ENCODE measurements around the gene ACACA. TPM values are rescaled to one million over a fixed set of nuclear protein-coding genes. Genes with fewer than 3 reads are reported as not detected.

ACACA gene
- total and polyA plus RNA-seq, 9 of the 15 experiments (the other 6 are each of a cell fraction or from before 2014, with no cell fraction given) = 35.9 to 135 (median 88.4) TPM

GRCh38 chr17:37413875-37414519 is 7.4 kb upstream of the ACACA start:
- intact Hi-C loops (cut with micrococcal nuclease) = no loop called here
- no peak for FAIRE-seq

More at GRCh38 chr17:37413875-37414519, 7.4 kb upstream of the ACACA start:
- in situ Hi-C loops (cut with MboI) = no loop called here
- ATAC-seq (no peak), DNase-seq (ENCODE audit: extremely low read depth in 1 of 4, low spot score in 3 of 4) (peak in 2 of 4 experiments; percentile 19 to 29)
- peaks cover 67% of the 10 kb centered on the region for H3K36me3 ChIP-seq (ENCODE audit: control insufficient read depth, insufficient read depth, low read length)
- H3K79me2 ChIP-seq (ENCODE audit: control insufficient read depth, insufficient read depth, low read length) = peaks cover 5% of the 10 kb centered on the region; the same call in 1 of the 3 replicates
- no peak overlapping the region for H3K9ac ChIP-seq (ENCODE audit: insufficient read depth in 1 of 2, low read depth in 2 of 2, low read length in 2 of 2)
- H3K4me1 ChIP-seq (replicated peaks in 1 of 2; ENCODE audit: control insufficient read depth in 2 of 2, insufficient read depth in 2 of 2, low read length in 2 of 2) = no peaks in the 10 kb centered on the region; a peak in 1 of 5 replicates
- no peaks in the 10 kb centered on the region for H3K9me1 ChIP-seq (ENCODE audit: control insufficient read depth, insufficient read depth, low read length)
- H3K27ac ChIP-seq (ENCODE audit: extremely low read depth, low read depth, low read length) = no peak overlapping the region
- H2AFZ ChIP-seq (ENCODE audit: low read depth, low read length) = no peak overlapping the region
- H3K4me3 ChIP-seq = no peak overlapping the region
- 97% methylated on average over 7 of the region's 7 CpGs for WGBS (ENCODE audit: insufficient coverage, low coverage, missing lambda C conversion rate)
- TF ChIP-seq MTA1 (IDR thresholded peaks at IDR 0.05; ENCODE audit: borderline replicate concordance) (no peak), RBM25 (IDR thresholded peaks at IDR 0.05; ENCODE audit: low read depth, low read length, severe bottlenecking) (peak; percentile 21), SLC30A9 (CRISPR knock-in tag; IDR thresholded peaks at IDR 0.05) (no peak), ZNF146 (CRISPR knock-in tag; IDR thresholded peaks at IDR 0.05; ENCODE audit: unreplicated experiment) (peak; percentile 44), CTCF (IDR thresholded peaks at IDR 0.05 in 2 of 3, conservative IDR thresholded peaks at IDR 0.05 in 1 of 3; ENCODE audit: insufficient read depth in 2 of 3, low read depth in 1 of 3, low read length in 3 of 3) (0 out of 6 replicates have a peak, but pooled peaks of 2 of the 3 experiments have one; percentile 18 to 21)
- no peak overlapping the region for H3K4me2 ChIP-seq (ENCODE audit: insufficient read depth, low read length)
- ChIA-PET POLR2A (no interaction called here), CTCF (ENCODE audit: low intra/inter-chr PET ratio) (no interaction called here)
- H3K9me3 ChIP-seq (replicated peaks; ENCODE audit: control insufficient read depth, insufficient read depth, low read depth, low read length) = no peaks in the 10 kb centered on the region
- H3K27me3 ChIP-seq (ENCODE audit: control insufficient read depth in 2 of 2, insufficient read depth in 2 of 2, low read length in 2 of 2) = no peaks in the 10 kb centered on the region
- no TSS peak for BruUV-seq (replicated peaks)
- no peaks in the 10 kb centered on the region for H4K20me1 ChIP-seq (replicated peaks; ENCODE audit: control insufficient read depth, insufficient read depth, low read length)

All from K562 (cell line).